CD4-positive, alpha-beta T cell treated with Interleukin-17A for 4 hours (primary cell): ENCODE results near the gene CD46.
"Not testable (repeated sequence)": the region's sequence is repeated elsewhere in the genome, so short reads cannot be mapped to it uniquely, and the experiment has no call there.

ENCODE experiments used
- DNase-seq: peaks from one replicate; pipeline ENCODE4 v3.0.0-alpha.2; 2020; ENCODE audit warnings: mixed read lengths

The CD46 gene

DNA sequence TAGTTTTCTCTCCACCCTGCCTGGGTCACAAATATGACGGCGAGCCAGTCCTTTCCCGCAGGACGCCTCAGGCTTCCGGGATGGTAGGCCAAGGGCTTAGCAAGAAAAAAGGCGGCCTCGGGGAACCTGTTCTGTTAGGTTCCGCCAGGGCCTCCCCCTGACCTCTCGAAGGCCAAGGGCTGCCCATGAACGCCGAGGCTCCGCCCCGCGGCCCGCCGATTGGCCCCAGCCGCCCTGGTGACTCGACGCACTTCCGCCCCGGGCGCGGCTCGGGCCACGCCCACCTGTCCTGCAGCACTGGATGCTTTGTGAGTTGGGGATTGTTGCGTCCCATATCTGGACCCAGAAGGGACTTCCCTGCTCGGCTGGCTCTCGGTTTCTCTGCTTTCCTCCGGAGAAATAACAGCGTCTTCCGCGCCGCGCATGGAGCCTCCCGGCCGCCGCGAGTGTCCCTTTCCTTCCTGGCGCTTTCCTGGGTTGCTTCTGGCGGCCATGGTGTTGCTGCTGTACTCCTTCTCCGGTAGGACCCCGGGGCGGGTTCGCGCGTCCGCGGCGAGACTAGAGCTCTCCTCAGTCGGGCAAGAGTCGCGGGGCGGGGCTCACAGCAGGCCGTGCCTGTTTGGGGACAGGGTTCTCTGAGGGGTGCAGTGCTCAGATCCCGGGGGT, at the start of gene CD46:
Gene CD46 (plus strand): TSS at position 265 of the 666 bp plus-strand sequence. CDS start 159 bp downstream, at position 424.
- peak; percentile 96 for DNase-seq

DNA sequence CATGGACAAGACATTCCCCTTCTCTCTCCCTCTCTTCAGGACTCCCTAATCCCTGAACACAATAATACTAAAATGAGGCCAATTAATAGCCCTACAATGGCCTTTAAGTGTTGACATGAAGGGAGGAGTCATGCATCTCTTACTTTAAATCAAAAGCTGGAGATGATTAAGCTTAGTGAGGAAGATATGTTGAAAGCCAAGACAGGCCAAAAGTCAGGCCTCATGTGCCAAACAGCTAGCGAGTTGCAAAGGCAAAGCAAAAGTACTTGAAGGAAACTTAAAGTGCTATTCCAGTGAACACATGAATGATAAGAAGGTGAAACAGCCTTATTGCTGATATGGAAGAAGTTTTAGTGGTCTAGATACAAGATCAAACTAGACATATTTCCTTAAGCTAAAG, 49.5 kb upstream of the CD46 start:
- DNase-seq: no peak

DNA sequence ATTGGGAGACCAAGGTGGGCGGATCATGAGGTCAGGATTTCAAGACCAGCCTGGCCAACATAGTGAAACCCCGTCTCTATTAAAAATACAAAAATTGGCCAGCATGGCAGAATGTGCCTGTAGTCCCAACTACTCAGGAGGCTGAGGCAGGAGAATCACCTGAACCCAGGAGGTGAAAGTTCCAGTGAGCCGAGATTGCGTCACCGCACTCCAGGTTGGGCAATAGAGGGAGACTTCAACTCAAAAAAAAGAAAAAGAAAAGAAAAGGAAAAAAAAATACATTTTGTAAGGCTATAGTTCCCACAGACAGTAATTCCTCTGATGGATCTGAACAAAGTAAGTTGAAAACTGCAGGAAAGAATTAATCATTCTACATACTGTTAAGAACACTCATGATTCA, 48.1 kb upstream of the CD46 start:
- DNase-seq: no peak

DNA sequence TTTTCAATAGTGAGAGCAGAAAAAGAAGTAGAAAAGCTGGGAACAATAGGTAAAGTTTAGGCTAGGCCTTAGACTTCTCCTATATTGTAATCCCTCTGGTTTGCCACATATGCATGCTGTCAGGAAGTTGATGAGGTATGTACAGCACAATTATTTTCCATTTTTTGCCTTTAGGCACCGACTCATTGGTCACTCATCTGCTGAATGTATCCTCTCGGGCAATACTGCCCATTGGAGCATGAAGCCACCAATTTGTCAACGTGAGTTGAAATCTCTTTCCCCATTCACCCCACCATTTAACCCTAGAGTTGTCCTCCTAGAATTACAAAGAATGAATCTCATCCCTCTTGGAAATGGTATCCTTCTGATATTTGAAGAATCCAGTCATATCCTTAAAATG, 43.9 kb upstream of the CD46 start:
- DNase-seq: not testable (repeated sequence)

- DNase-seq: no peak
Observed at GRCh38 chr1:207711285-207711684, 40.6 kb upstream of the CD46 start.

DNA sequence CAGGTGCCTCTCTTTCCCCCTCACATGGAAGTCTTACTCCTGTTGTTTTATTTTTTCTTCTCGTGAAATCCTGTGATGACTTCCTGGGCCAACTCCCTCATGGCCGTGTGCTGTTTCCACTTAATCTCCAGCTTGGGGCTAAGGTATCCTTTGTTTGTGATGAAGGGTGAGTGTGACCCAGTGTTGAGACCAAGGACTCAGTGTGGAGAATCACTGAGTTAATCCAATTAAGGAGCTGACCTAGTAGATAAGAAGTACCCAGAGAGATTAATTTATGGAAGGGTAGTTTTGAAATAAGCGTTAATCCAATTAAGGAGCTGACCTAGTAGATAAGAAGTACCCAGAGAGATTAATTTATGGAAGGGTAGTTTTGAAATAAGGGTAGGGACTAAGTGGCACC, 39.2 kb upstream of the CD46 start:
- not testable (repeated sequence) for DNase-seq

GRCh38 chr1:207713529-207713928, 38.3 kb upstream of the CD46 start:
- DNase-seq: peak; percentile 26

- no peak for DNase-seq
Observed at GRCh38 chr1:207719234-207719633, 32.6 kb upstream of the CD46 start.

- DNase-seq: not testable (repeated sequence)
Observed at GRCh38 chr1:207728200-207728858, 23.5 kb upstream of the CD46 start.

DNA sequence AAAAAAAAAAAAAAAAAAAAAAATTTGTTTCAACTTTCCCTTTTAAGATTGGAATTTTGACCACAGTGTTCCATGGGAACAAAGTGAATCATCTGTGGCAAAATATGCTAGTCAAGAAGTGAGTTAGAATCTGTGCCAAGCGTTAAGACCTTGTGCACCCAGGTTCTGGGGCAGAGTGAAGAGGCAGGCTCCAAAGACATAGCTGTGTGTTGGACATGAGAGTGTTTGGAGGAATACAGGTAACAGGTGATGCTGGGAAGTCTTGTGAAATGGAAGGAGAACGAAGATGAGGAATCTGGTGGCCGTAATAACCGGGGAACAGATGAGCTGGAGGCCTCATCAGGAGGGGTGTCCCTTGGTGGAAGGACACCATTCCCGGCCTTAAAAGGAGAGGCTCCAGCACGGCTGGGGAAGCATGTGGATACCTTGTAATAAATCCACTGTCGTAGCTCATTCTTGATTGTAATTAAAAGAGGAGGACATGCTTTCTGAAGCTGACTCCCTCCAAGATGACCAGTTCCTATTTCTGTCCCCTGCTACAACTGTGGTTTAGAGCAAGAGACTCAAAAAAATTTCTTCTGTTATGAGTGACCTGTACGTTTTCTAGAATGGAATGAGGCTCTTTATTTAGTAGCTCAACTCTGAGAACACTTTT, 14.2 kb upstream of the CD46 start:
- DNase-seq: not testable (repeated sequence)

- peak; percentile 35 for DNase-seq
Observed at GRCh38 chr1:207738158-207738659, 13.6 kb upstream of the CD46 start.

- no peak for DNase-seq
Observed at GRCh38 chr1:207740207-207740606, 11.6 kb upstream of the CD46 start.

DNA sequence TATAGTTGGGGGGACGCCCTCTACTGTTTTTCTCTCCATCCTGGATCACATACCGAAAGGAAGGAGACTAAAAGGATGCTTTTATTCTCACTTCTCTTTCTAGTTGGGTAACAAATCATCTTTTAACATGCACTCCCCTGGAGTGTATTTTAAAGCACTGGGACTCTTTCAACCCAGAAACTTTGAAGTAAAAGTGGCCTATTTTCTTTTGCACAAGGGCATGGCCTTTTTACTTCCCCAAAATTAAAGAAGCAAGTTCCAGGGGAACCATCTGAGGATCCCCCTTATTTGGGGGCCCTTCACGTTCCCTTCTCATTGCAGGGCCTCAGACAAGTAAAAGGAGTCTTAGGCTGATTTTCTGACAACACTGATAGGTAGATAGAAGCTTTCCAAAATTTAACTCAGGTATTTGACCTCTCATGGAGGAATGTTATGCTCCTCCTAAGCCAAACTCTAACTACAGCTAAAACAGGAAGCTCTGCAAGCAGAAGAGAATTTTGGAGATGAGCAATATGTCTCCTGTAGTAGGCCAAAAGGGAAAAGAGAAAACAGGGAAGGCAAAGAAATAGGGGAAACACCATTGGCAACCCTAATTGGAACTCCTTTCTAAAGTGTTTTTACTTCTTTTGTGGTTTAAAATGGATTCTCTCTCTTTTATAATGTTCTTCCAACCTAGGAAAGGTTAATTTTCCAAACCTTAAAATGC, 8.9 kb upstream of the CD46 start:
- no peak for DNase-seq

DNA sequence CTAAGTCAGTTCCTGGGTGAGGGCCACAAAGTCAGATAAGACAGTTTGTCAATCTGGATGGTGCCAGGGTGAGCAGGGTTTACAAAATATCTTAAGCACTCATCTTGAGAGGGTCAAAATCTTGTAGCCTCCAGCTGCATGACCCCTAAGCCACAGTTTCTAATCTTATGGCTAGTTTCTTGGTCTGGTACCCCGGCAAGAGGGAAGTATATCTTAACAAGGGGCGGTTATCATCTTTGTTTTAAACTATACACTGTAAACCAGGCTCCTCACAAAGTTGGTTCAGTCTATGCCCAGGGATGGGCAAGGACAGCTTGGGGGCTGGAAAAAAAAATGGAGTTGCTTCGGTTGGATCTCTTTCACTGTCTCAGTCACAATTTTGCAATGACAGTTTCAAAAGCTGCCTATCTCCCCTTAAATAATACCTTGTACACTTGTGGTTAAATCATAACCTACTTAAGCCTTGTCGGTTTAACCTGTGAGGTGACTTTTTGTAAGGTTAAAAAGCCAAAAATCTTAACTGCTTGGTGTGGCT, 7.8 kb upstream of the CD46 start:
- DNase-seq: no peak

DNA sequence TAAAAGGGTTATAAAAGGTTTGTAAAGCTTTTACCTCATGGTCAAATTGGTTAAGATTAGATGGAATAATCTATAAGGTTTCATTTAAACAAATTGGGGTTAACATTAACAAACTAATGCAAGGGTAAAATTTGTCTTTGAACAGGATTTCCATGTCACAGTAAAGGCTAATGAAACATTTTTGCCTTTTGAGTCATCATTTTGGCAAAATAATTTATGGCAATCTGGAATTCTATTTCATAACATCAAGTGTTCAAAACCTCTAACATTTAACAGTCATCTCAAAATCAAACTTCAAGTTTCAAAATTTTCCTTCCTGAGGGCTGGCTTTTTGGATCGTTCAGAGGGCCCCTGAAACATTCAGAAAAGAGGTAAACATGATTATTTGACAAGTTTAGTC, 6.6 kb upstream of the CD46 start:
- no peak for DNase-seq

GRCh38 chr1:207745839-207746767, 5.8 kb upstream of the CD46 start:
- DNase-seq: no peak

DNA sequence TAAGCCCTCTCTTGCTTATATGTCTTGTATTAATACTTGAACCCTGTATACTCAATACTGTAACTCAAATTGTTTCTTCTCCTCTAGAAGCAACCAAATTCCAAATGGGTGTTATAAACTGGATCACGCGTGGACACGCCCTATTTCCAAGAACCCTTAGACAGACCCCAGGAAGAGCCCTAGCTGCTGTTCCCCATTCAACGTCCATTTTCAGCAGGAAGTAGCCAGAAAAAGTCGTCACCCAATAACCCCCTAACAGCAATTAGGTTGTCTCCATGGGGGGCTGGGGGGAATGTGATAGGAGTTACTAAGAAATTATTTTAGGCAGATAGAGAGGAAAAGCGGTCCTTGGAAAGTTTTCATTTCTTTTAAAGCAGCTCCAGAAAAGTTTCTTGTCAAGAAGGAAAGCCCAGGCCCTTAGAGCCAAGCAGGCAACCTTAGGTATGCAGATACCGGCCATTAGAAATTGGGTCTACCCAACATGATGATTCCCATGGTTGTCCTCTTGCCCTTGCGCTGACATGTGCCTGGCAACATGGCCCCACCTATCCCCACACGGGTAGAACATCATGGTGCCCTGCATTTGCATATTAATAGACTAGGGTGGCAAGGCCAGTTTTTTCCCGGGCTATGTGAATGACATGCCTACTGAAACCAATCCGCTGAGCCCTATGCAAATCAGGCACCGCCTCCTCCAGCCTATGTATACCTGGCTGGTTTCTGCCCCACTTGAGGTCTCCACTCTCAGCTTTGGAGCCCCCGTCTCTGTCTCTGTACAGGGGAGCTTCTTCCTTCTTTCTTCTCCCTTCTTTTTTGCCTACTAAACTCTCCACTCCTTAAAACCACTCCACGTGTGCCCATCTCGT, 4.0 kb upstream of the CD46 start:
- DNase-seq: no peak

DNA sequence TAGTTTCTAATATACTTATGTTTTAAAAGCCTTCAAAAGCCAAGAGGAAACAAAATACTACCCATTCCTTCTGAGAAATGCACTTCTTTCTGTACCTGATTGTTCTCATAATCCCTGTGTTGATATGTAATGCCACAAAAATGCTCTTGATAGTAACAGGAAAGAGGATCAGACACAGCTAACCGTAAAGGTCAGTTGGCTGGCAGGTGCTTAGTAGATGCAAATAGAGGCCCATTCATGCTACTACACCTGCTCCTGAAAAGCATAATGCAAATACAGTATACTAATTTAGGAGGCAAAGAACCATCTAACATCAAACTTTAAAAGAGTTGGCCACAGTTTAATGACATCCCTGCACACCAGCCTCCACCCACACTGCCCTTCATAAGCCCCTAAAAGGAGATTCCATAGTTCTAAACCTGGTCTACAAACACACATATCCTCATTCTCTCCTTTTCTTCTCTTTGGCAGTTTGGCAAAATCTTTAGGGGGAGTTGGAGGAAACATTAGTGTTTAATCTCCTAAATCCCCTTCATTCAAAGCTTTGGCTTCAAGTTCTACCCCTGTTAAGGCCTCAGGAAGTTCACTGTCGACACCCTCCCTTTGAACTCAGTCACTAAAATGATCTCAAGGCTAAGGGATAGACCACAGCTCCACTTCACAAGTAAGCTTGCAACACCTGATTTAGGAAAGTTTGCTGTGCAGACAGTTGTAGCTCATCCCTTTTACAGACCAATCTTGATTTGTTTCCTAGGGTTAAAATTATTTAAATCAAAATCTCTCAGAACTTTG, 2.9 kb upstream of the CD46 start:
- peak; percentile 29 for DNase-seq

DNA sequence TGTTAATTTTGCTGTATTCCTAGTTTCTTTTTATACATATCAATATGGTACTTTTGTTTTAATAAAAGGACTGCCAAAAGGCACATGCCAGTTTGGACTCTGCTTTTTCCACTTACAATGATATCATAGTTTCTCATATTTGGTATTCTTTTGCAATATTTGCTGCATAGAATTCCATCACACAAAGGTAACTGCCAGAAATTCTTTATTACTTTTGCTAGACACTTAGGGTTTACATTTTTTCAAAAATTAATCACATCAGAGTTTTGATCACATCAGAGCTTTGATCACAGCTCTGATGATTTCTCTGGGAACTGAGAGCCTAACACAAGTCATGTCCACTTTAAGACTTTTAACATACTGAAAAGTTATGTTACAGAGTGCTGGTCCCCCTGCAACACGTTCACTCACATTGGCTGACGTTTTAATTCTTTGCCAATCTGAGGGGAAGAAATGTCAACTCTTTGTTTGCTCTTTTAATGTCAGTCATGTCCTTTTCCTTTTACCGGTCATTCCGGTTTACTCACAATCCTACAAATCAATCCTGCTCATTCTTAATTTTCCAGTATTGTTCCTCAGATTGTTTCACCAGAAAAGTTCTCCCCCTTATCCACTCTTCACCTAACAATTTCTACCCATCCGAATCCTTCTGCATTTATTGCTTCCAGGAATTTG, 1.1 kb upstream of the CD46 start:
- DNase-seq: no peak

DNA sequence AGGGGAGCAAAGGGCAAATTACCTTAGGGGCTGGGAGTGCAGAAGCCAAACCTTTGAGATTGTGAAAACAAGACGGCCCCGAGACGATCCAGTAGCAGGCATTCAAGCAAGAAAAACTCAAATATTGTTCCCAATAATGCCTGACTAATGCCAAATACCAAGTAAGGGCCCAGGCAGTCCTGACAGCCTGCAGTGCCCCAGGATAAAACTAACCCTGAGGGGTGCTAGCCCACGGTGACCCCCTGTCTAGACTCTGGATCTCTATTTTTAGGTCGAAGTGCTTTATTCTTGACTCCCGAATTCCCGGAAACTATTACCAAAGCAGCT, 428 bp upstream of the CD46 start:
- not testable (repeated sequence) for DNase-seq
